ENCODE results near the gene CARS2.
"Not testable (repeated sequence)": the region's sequence is repeated elsewhere in the genome, so short reads cannot be mapped to it uniquely, and the experiment has no call there.

CARS2 gene

GRCh38 chr13:110676595-110677587 lies 29.0 kb downstream of the CARS2 start:
- H3K4me3 ChIP-seq (ENCODE audit: control insufficient read depth, low read depth, low read length): no peak overlapping the region
- TF ChIP-seq CTCF (IDR thresholded peaks at IDR 0.05; ENCODE audit: control insufficient read depth, insufficient read depth, low read depth, low read length, missing control alignments): no peak
- no peak for DNase-seq (ENCODE audit: low read depth)

DNA sequence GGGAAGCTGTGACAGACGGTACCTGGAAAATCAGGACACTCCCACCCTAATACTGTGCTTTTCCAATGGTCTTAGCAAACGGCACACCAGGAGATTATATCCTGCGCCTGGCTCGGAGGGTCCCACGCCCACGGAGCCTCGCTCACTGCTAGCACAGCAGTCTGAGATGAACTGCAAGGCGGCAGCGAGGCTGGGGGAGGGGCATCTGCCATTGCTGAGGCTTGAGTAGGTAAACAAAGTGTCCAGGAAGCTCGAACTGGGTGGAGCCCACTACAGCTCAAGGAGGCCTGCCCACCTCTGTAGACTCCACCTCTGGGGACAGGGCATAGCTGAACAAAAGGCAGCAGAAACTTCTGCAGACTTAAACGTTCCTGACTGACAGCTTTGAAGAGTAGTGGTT lies 36.1 kb downstream of the CARS2 start:
- H3K4me3 ChIP-seq (ENCODE audit: control insufficient read depth, low read depth, low read length); DNase-seq (ENCODE audit: low read depth): not testable (repeated sequence)

GRCh38 chr13:110669036-110669435 lies 36.9 kb downstream of the CARS2 start:
- DNase-seq (ENCODE audit: low read depth): no peak
- TF ChIP-seq CTCF (IDR thresholded peaks at IDR 0.05; ENCODE audit: control insufficient read depth, insufficient read depth, low read depth, low read length, missing control alignments): no peak
- H3K4me3 ChIP-seq (ENCODE audit: control insufficient read depth, low read depth, low read length): no peak overlapping the region

DNA sequence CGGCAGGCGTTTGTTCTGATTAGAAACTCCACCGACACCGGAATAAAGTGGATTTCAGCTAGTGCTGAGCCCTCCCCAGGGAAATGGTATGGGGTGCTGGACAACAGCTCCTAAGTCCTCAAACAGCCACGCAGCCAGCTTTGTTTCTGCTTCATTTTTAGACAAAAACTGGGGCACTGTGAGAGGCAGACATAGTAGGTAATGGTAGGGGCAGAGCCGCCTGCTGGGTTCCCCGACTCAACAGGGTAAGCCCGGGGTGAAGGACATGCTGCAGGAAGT lies 39.7 kb downstream of the CARS2 start:
- no peak for TF ChIP-seq CTCF (IDR thresholded peaks at IDR 0.05; ENCODE audit: control insufficient read depth, insufficient read depth, low read depth, low read length, missing control alignments)
- H3K4me3 ChIP-seq (ENCODE audit: control insufficient read depth, low read depth, low read length): no peak overlapping the region
- no peak for DNase-seq (ENCODE audit: low read depth)

DNA sequence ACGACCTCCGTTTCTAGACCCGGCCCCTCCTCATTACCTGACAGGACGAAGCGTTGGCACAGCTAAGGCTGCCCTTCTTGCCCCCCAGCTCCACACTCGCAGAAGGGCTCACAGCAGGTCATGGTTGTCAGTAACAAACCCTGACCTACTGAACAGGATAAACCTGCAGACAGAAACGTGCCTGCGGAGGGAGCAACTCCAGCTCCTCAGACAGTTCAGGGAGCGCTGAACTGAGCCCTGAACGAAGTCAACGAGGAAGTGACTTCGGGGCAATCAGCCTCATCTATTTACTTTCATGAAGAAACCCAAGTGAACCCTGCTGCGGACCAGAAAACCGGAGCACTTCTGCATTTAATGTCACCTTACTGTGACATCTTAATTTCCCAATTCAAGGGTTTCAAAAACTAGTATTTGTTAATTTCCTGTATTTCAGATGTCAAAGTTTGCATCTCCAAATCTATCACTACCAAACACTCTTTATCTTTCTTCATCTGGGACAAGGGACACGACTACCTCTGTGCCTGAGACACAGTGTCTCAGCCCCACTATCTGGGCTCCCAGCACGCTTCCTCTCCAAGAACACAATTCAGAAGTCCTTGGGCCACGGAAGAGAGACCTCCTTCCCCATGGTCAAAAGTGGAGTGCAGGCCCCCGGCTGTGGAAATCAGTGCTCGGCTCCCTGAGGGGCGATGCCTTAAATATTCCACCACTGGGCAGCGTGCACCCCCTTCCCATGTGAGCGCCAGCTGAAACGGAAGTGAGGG lies 40.2 kb downstream of the CARS2 start:
- no peak for DNase-seq (ENCODE audit: low read depth)
- H3K4me3 ChIP-seq (ENCODE audit: control insufficient read depth, low read depth, low read length): no peak overlapping the region
- no peak for TF ChIP-seq CTCF (IDR thresholded peaks at IDR 0.05; ENCODE audit: control insufficient read depth, insufficient read depth, low read depth, low read length, missing control alignments)

GRCh38 chr13:110664673-110665072 lies 41.2 kb downstream of the CARS2 start:
- H3K4me3 ChIP-seq (ENCODE audit: control insufficient read depth, low read depth, low read length): no peak overlapping the region
- DNase-seq (ENCODE audit: low read depth): no peak
- TF ChIP-seq CTCF (IDR thresholded peaks at IDR 0.05; ENCODE audit: control insufficient read depth, insufficient read depth, low read depth, low read length, missing control alignments): no peak

GRCh38 chr13:110664041-110664440 lies 41.9 kb downstream of the CARS2 start:
- H3K4me3 ChIP-seq (ENCODE audit: control insufficient read depth, low read depth, low read length): no peak overlapping the region
- no peak for TF ChIP-seq CTCF (IDR thresholded peaks at IDR 0.05; ENCODE audit: control insufficient read depth, insufficient read depth, low read depth, low read length, missing control alignments)
- DNase-seq (ENCODE audit: low read depth): no peak

All from AG09309 (cell line).